CD4-positive, alpha-beta memory T cell (primary cell): ENCODE data around the gene TUBG2. TPM values are rescaled to one million over a fixed set of nuclear protein-coding genes. Genes with fewer than 3 reads are reported as not detected.

Source experiments
- CTCF ChIA-PET: fragments of 350-600 bp; sonication (Branson Sonifier 250); formaldehyde crosslinking; loops from one replicate; lab custom pipeline; 2021; ENCODE audit warnings: inconsistent platforms; ENCODE audit not compliant: partially characterized antibody; lab: Charles Lee
- POLR2A ChIA-PET: fragments of 350-600 bp; sonication (Branson Sonifier 250); formaldehyde crosslinking; loops from one replicate; lab custom pipeline; 2021; ENCODE audit not compliant: partially characterized antibody; lab: Charles Lee
- DNase-seq, 5 donors: peaks; one replicate each; pipeline versions ENCODE4 v3.0.0 to v3.0.0-alpha.2; 2020 to 2022; ENCODE audit warnings: mixed read lengths in 1 of 5
- H3K27ac ChIP-seq: one replicate; pipeline ENCODE4 v1.7.0; 2013; ENCODE audit warnings: low read depth, low read length
- H3K27me3 ChIP-seq: 2 replicates; pipeline ENCODE4 v1.7.0; 2013; ENCODE audit warnings: mild to moderate bottlenecking, low read length, moderate library complexity; ENCODE audit not compliant: insufficient read depth
- H3K36me3 ChIP-seq: 2 replicates; pipeline ENCODE4 v1.7.0; 2013; ENCODE audit warnings: mild to moderate bottlenecking, low read length, moderate library complexity; ENCODE audit not compliant: insufficient read depth
- H3K4me1 ChIP-seq: 2 replicates; pipeline ENCODE4 v1.7.0; 2013; ENCODE audit warnings: mild to moderate bottlenecking, low read length, moderate library complexity; ENCODE audit not compliant: insufficient read depth
- H3K4me3 ChIP-seq, 2 donors: one replicate each; pipeline ENCODE4 v1.7.0; 2013; ENCODE audit warnings: low read length in 2 of 2, mild to moderate bottlenecking in 1 of 2
- H3K9me3 ChIP-seq, 2 donors: one replicate each; pipeline ENCODE4 v1.7.0; 2013; ENCODE audit warnings: low read length in 2 of 2, control low read depth in 1 of 2; ENCODE audit not compliant: control insufficient read depth in 1 of 2
- H3K27ac Mint-ChIP-seq, 7 donors: one replicate each; pipeline ENCODE4 v1.8.0; 2020 to 2021; ENCODE audit warnings: mixed read lengths in 7 of 7, mild to moderate bottlenecking in 6 of 7, inconsistent platforms in 3 of 7, moderate library complexity in 3 of 7
- H3K27me3 Mint-ChIP-seq, 2 donors: one replicate each; pipeline ENCODE4 v1.8.0; 2020 to 2021; ENCODE audit warnings: mixed read lengths in 2 of 2
- H3K36me3 Mint-ChIP-seq, 2 donors: one replicate each; pipeline ENCODE4 v1.8.0; 2020 to 2021; ENCODE audit warnings: mixed read lengths in 2 of 2, inconsistent platforms in 1 of 2, mild to moderate bottlenecking in 1 of 2
- H3K4me1 Mint-ChIP-seq, 4 donors: one replicate each; pipeline ENCODE4 v1.8.0; 2020 to 2021; ENCODE audit warnings: mixed read lengths in 4 of 4, mild to moderate bottlenecking in 1 of 4
- H3K4me3 Mint-ChIP-seq, 8 donors: one replicate each; pipeline ENCODE4 v1.8.0; 2020 to 2021; ENCODE audit warnings: mixed read lengths in 8 of 8, mild to moderate bottlenecking in 7 of 8, moderate library complexity in 6 of 8, inconsistent platforms in 3 of 8
- H3K9me3 Mint-ChIP-seq, 8 donors: one replicate each; pipeline ENCODE4 v1.8.0; 2020 to 2021; ENCODE audit warnings: mixed read lengths in 8 of 8, mild to moderate bottlenecking in 5 of 8, inconsistent platforms in 3 of 8, moderate library complexity in 1 of 8
- intact Hi-C: fragments of 100-400 bp; cut with micrococcal nuclease; formaldehyde crosslinking; loops from one replicate; pipeline ENCODE4 v1.15.1; 2023
- polyA plus RNA-seq, 2 donors: library from polyadenylated mRNA; unstranded; fragments of 300-500 nt; fragmentation: Illumina TruSeq; gene quantifications; one replicate each; pipeline ENCODE4 v1.2.3, GENCODE V29; 2021
- total RNA-seq, 2 experiments: library from RNA; stranded (reverse); gene quantifications; one replicate each; pipeline ENCODE4 v1.2.3, GENCODE V29; 2021

Gene TUBG2
- total and polyA plus RNA-seq, 4 experiments from 2014 or later, result 3.0 to 19.1 (median 11.5) TPM

DNA sequence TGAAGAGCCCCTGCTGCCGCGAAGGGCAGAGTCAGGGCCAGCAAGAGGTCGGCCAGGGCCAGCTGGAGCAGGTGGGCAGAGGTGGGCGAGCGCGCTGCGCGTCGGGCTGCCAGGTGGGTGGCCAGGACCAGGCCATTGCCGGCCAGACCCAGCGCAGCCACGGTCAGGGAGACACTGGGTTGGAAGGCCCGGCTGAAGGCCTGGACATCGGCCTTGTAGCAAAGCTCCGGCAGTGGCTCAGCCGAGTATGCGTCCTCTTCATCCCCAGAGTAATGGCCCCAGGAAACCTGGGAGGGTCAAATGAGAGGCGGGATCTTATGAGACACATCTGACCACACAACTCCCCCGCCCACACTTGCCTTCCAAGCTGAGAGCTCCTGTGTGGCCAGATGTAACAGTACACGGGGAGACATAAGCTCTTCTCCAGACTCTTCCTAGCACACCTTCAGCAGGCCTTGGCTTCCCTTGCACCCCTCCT lies 21.3 kb downstream of the TUBG2 start:
- peaks cover 19% of the 10 kb centered on the region for H3K27me3 ChIP-seq
- Mint-ChIP-seq H3K4me1 (peaks cover 36 to 77% (median 51%) of the 10 kb centered on the region in 4 donors), H3K9me3 (peaks cover 0 to 2% (median 0%) of the 10 kb centered on the region in 8 donors), H3K27me3 (peaks cover 16 to 28% of the 10 kb centered on the region in 2 donors), H3K27ac (peak overlapping the region in 6 of 7 donors; percentile 10 to 88 (median 50)), H3K36me3 (peaks cover 0 to 9% of the 10 kb centered on the region in 2 donors), H3K4me3 (peak overlapping the region in 7 of 8 donors; percentile 48 to 84 (median 76))
- ChIA-PET POLR2A (interaction anchor here (0.5 to 6.3 kb wide), 6 partner anchors 11 to 419 kb away, joined by 3 to 55 read pairs (median 4); partner anchors contain the start of genes PSMC3IP, RETREG3 and TUBG1), CTCF (interaction anchor here (0.9 to 3.6 kb wide), 12 partner anchors 9 to 148 kb away, joined by 3 to 38 read pairs (median 3); partner anchors contain the start of genes PSMC3IP, RETREG3, TUBG1 and TUBG2)
- peak overlapping the region in 1 of 2 donors; percentile 34 for H3K4me3 ChIP-seq
- no peak for DNase-seq
- peak overlapping the region; percentile 58 for H3K27ac ChIP-seq
- no peaks in the 10 kb centered on the region for H3K36me3 ChIP-seq
- H3K4me1 ChIP-seq, result peaks cover 74% of the 10 kb centered on the region
- intact Hi-C loops, result no loop called here
- H3K9me3 ChIP-seq, result no peaks in the 10 kb centered on the region

- Histone ChIP-seq H3K27me3 (peaks cover 12% of the 10 kb centered on the region), H3K9me3 (no peaks in the 10 kb centered on the region), H3K4me3 (peak within 1 kb of the TSS; percentile 29 to 62), H3K4me1 (peaks cover 59% of the 10 kb centered on the region), H3K36me3 (no peaks in the 10 kb centered on the region), H3K27ac (peak within 1 kb of the TSS; percentile 31)
- ChIA-PET CTCF (interaction anchor here (0.8 to 3.2 kb wide), 2 partner anchors 40 to 104 kb away, joined by 3 to 12 read pairs; partner anchors contain the start of gene PSMC3IP), POLR2A (interaction anchor here (1.0 kb wide), 1 partner anchor 10 kb away, joined by 4 read pairs; no protein-coding TSS in a partner anchor)
- Mint-ChIP-seq H3K9me3 (peaks cover 0 to 2% (median 0%) of the 10 kb centered on the region in 8 donors), H3K27ac (peak within 1 kb of the TSS; percentile 8 to 88 (median 81)), H3K4me1 (peaks cover 33 to 67% (median 49%) of the 10 kb centered on the region in 4 donors), H3K36me3 (peaks cover 0 to 6% of the 10 kb centered on the region in 2 donors), H3K4me3 (peak within 1 kb of the TSS; percentile 82 to 89 (median 82)), H3K27me3 (peaks cover 15 to 25% of the 10 kb centered on the region in 2 donors)
- intact Hi-C loops, result no loop called here
- DNase-seq, result no peak
Measured at GRCh38 chr17:42681976-42682721, 23.1 kb downstream of the TUBG2 start, which contains the start of gene CNTNAP1. CNTNAP1 (plus strand) TSS chr17:42682531; CDS start chr17:42682830, 299 bp downstream.

GRCh38 chr17:42682722-42683403 lies 23.8 kb downstream of the TUBG2 start:
- Histone ChIP-seq H3K4me3 (peak overlapping the region in 1 of 2 donors; percentile 62), H3K9me3 (no peaks in the 10 kb centered on the region), H3K27ac (no peak overlapping the region), H3K4me1 (peaks cover 52% of the 10 kb centered on the region), H3K27me3 (peaks cover 12% of the 10 kb centered on the region), H3K36me3 (no peaks in the 10 kb centered on the region)
- peaks cover 30 to 60% (median 44%) of the 10 kb centered on the region in 4 donors for H3K4me1 Mint-ChIP-seq
- peaks cover 0 to 5% of the 10 kb centered on the region in 2 donors for H3K36me3 Mint-ChIP-seq
- DNase-seq, result no peak
- ChIA-PET CTCF (interaction anchor here (0.7 to 3.2 kb wide), 4 partner anchors 27 to 104 kb away, joined by 3 to 12 read pairs (median 4); partner anchors contain the start of gene PSMC3IP), POLR2A (interaction anchor here (0.9 to 1.6 kb wide), 7 partner anchors 11 to 141 kb away, joined by 3 to 6 read pairs (median 4); partner anchors contain the start of genes BECN1, PSMC3IP, RETREG3 and TUBG1)
- intact Hi-C loops, result no loop called here
- peak overlapping the region; percentile 78 to 89 (median 82) for H3K4me3 Mint-ChIP-seq
- peaks cover 15 to 25% of the 10 kb centered on the region in 2 donors for H3K27me3 Mint-ChIP-seq
- peak overlapping the region in 6 of 7 donors; percentile 8 to 88 (median 56) for H3K27ac Mint-ChIP-seq
- peaks cover 0 to 2% (median 0%) of the 10 kb centered on the region in 8 donors for H3K9me3 Mint-ChIP-seq

- no peaks in the 10 kb centered on the region for H3K36me3 ChIP-seq
- intact Hi-C loops, result no loop called here
- no peak for DNase-seq
- ChIA-PET POLR2A (interaction anchor here (0.9 to 1.6 kb wide), 6 partner anchors 23 to 141 kb away, joined by 3 to 6 read pairs (median 4); partner anchors contain the start of genes BECN1, PSMC3IP, RETREG3 and TUBG1), CTCF (interaction anchor here (0.7 to 3.2 kb wide), 4 partner anchors 27 to 105 kb away, joined by 3 to 12 read pairs (median 4); partner anchors contain the start of gene PSMC3IP)
- H3K27me3 ChIP-seq, result peaks cover 12% of the 10 kb centered on the region
- Mint-ChIP-seq H3K4me3 (peak overlapping the region; percentile 75 to 89 (median 82)), H3K36me3 (peaks cover 0 to 2% of the 10 kb centered on the region in 2 donors), H3K27me3 (peaks cover 15 to 25% of the 10 kb centered on the region in 2 donors), H3K27ac (peak overlapping the region in 5 of 7 donors; percentile 8 to 86 (median 48)), H3K4me1 (peaks cover 27 to 54% (median 41%) of the 10 kb centered on the region in 4 donors), H3K9me3 (no peaks in the 10 kb centered on the region)
- H3K4me3 ChIP-seq, result no peak overlapping the region
- no peak overlapping the region for H3K27ac ChIP-seq
- H3K4me1 ChIP-seq, result peaks cover 48% of the 10 kb centered on the region
- no peaks in the 10 kb centered on the region for H3K9me3 ChIP-seq
Measured at GRCh38 chr17:42683407-42684034, 24.4 kb downstream of the TUBG2 start.

DNA sequence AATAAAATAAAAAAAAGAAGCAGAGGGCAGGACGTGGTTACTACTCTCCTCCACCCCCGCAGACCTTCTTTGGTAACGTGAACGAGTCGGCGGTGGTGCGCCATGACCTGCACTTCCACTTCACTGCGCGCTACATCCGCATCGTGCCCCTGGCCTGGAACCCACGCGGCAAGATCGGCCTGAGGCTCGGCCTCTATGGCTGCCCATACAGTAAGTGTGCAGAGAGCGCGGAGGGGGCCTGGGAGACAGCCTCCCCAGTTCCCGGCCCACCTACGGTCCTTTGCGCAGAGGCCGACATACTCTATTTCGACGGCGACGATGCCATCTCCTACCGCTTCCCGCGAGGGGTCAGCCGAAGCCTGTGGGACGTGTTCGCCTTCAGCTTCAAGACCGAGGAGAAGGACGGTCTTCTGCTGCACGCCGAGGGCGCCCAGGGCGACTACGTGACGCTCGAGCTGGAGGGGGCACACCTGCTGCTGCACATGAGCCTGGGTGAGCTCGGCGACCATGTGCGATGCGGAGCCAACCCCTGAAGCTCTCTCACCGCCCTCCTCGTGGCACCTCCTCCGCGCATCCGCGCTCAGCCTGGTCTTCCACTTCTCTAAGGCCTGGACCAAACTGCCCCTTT lies 26.0 kb downstream of the TUBG2 start:
- intact Hi-C loops, result no loop called here
- Mint-ChIP-seq H3K27me3 (peaks cover 13 to 23% of the 10 kb centered on the region in 2 donors), H3K27ac (no peak overlapping the region), H3K4me3 (peak overlapping the region in 2 of 8 donors; percentile 13 to 42), H3K9me3 (no peaks in the 10 kb centered on the region), H3K4me1 (peaks cover 21 to 39% (median 32%) of the 10 kb centered on the region in 4 donors), H3K36me3 (peaks cover 0 to 1% of the 10 kb centered on the region in 2 donors)
- no peak for DNase-seq
- Histone ChIP-seq H3K27me3 (peaks cover 12% of the 10 kb centered on the region), H3K9me3 (no peaks in the 10 kb centered on the region), H3K27ac (no peak overlapping the region), H3K4me1 (peaks cover 35% of the 10 kb centered on the region), H3K36me3 (no peaks in the 10 kb centered on the region), H3K4me3 (no peak overlapping the region)
- ChIA-PET POLR2A (no interaction called here), CTCF (interaction anchor here (0.5 to 3.2 kb wide), 3 partner anchors 50 to 107 kb away, joined by 3 to 12 read pairs (median 3); partner anchors contain the start of gene PSMC3IP)

DNA sequence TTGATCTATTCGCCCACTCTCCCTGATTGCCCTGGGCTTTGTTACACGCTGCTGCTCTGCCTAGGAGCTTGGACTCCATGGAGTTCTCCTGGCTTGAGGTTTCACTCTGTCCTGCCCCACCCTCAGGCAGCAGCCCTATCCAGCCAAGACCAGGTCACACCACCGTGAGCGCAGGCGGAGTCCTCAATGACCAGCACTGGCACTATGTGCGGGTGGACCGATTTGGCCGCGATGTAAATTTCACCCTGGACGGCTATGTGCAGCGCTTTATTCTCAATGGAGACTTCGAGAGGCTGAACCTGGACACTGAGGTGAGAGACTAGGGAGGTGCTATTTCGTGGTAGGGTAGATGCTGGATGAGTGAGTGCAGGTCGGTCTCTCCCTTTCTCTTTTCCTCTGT lies 26.7 kb downstream of the TUBG2 start:
- Mint-ChIP-seq H3K36me3 (peaks cover 0 to 1% of the 10 kb centered on the region in 2 donors), H3K4me3 (no peak overlapping the region), H3K4me1 (peaks cover 18 to 34% (median 27%) of the 10 kb centered on the region in 4 donors), H3K27me3 (peaks cover 11 to 20% of the 10 kb centered on the region in 2 donors), H3K9me3 (no peaks in the 10 kb centered on the region), H3K27ac (no peak overlapping the region)
- POLR2A ChIA-PET, result no interaction called here
- H3K36me3 ChIP-seq, result no peaks in the 10 kb centered on the region
- peaks cover 28% of the 10 kb centered on the region for H3K4me1 ChIP-seq
- H3K27me3 ChIP-seq, result peaks cover 12% of the 10 kb centered on the region
- intact Hi-C loops, result no loop called here
- no peak overlapping the region for H3K27ac ChIP-seq
- no peak for DNase-seq
- no peaks in the 10 kb centered on the region for H3K9me3 ChIP-seq
- CTCF ChIA-PET, result interaction anchor here (3.2 kb wide), 1 partner anchor 107 kb away, joined by 12 read pairs; the partner anchor contains the start of gene PSMC3IP
- no peak overlapping the region for H3K4me3 ChIP-seq
